Activated CD4-positive, alpha-beta T cell treated with anti-CD3 and anti-CD28 coated beads, Interleukin-2, amount 50 U/mL, for 4 hours (primary cell): ENCODE results near the gene C8A.
A peak's percentile ranks its signal among the peaks of the same experiment; 100 is the strongest.

Source experiments
- DNase-seq, 2 experiments: peaks; one replicate each; pipeline ENCODE4 v3.0.0-alpha.2; 2020

The C8A gene

DNA sequence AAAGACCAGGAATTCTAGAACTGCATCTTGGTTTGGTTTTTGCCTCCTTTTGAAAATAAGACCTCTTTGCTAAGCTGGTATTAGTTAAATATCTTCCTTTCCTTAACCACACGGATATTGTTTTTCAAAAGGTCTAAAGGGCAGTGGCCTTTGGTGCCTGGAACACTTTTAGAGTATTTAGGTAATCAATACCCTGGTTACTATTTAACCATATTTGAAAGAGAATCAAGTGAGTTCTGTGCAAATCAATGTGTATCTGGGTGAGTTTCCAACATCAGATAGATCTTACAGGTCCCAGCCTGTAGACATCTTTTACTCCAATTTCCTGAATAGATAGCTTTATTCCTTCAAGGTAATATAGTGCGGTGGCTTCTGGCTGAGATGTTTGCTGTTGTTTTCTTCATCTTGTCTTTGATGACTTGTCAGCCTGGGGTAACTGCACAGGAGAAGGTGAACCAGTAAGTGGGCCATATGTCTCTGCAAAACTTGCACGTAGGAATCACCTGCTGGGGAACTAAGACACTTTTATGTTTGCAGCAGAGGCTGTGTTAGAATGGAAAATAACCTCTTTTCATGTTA is at the start of gene C8A:
TSS of gene C8A (plus strand) at position 277 of the 579 bp plus-strand sequence. CDS start at position 382, 105 bp downstream.
- no peak for DNase-seq

DNA sequence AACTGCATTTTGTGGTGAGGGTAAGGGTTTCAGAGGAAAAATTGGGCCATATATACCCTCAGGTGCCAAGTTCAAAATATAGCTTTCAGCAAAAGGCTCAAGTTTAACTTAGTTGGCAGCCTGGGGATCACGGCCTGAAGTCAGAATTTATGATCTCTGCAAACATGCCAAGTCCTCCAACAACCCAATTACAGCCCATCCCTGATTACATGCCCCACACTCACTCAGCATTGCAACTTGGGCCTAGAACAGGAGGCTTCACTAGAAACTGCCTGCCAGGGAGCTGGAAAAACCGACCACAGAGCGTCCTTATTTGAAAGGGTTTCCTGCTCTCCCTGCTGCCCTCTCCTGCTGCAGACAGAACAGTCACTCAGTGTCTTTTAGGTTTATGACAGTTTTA is 47.8 kb upstream of the C8A start:
- no peak for DNase-seq

DNA sequence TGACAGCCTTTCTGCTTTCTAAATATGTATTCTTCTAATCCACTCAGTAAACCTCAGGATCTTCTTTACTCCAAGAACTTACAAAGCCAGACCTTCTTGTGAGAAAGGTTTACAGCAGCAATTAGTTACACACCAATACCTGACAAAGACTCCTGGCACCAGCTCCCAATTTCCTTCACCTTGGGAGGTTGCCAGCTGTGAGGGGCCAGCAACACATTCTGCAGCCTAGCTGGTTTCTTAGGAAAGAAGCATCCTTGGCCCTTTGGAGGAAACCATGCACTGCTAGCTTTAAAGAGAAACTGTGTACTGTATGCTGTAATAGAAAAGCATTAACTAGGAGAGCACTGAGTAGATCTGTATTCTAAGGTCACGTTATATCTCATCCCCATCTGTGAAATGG is 46.2 kb upstream of the C8A start:
- DNase-seq, result no peak

DNA sequence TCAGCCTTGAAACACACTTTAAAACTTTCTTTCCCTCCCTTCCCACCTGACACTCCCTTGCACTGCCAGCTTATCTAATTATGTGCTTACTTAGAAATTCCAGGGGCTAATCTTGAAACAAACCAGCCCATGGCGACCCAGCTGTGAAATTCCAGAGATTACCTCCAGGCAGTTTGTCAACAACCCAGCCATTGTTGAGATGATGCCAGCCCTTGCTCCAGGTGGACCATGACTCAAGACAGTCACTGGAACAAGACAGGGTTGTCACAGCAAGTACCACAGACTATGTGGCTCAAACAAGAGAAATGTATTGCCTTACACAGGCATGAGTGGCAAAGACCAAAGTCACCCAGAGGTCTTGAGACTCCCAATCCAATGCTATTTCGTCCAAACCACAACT is 43.3 kb upstream of the C8A start:
- DNase-seq, result no peak

GRCh38 chr1:56814205-56814604 is 40.4 kb upstream of the C8A start:
- no peak for DNase-seq

DNA sequence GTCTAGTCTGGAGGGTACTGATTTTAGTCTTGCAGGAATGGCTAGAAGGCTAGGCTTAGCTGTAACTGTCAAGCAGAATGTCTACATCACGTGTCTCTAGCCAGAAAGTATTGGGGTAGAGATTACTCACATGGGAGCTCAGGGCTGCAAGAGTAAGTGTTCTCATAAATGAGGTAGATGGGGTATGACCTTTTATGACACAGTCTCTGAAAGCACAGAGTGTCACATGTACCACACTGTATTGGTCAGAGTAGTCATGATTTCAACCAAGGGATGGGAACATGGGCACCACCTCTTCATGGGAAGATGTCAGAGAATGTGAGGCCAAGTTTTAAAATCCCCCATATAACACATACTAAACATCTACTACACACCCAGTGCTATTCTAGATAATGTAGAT is 38.3 kb upstream of the C8A start:
- DNase-seq, result no peak

DNA sequence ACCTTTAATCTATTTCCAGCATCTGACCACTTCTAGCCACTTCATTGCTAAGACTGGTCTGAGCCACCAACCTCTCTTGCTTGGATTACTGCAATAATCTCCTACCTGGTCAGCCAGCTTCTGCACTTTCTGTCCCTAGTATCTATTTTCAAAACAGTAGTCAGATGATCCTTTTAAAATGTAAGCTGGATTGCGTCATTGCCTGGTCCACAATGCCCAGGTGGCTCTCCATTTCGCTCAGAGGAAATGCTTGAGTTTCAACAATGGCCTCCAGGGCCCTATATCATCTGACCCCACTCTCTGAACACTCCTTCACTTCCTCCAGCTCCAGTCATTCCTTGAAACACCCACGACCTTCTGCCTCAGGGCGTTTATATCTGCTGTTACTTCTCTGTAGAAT is 37.7 kb upstream of the C8A start:
- DNase-seq, result no peak

DNA sequence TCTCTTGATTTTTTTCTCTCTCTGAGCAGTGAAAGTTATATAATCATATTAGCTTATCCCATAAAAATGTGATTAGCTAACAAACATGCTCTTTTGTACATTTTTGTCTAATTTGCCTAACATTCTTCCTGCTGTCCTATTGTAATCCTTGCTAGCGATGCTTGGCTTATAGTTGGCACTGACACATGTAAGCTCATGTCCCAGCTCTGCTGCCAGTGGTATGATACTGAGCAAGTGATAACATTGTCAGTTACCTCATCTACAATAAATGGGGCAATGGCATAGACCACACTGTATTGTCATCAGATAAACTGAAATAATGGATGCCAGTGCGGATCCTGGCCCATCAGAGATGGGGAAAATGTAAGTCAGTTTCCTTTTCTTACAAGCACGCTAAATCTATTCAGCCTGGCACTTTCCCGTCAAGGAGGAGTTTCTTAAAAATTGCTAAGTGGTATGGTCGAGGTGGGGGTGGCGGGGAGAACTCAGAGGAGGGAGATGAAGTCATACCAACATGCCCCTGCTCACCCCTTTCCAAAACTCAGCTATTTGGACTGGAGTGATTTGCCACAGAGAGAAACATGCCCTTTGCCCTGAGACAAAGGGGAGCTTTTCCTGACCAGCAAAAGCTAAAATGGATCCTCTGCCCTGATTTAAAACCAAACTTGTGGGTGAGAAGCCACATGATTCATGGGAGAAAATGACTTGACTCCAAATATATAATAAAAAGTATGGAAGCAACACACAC is 36.7 kb upstream of the C8A start:
- DNase-seq, result no peak

DNA sequence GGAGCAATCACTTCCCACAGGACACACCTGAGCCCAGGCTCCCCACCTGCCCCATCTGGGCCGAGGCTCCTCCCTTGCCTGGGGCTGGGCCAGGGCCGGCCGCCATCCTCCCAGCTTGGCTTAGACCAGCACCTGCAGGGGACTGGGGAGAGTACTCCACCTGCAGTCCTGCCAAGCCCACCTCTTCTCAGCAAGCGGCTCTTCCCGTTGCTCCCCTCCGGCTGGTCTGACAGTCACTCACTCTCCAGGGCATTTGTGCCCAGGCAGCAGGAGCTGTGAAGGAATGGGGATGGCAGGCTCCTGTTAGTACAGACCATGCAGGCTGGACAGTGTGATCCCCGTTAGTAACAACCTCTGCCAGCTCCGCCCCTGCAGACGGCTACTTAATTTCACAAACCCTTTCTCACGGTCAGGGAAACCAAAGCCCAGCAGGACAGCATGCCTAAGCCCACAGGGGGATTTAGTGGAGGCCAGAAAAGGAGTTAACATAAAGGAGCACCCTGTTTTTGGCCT is 35.2 kb upstream of the C8A start, which contains the start of gene FYB2:
TSS of gene FYB2 (minus strand) at position 18 of the 513 bp plus-strand sequence. CDS start 114 bp downstream, outside the sequence.
- no peak for DNase-seq

GRCh38 chr1:56820755-56821461 is 33.7 kb upstream of the C8A start:
- peak; percentile 27 to 41 for DNase-seq

GRCh38 chr1:56821462-56821797 is 33.2 kb upstream of the C8A start:
- no peak for DNase-seq

GRCh38 chr1:56824271-56824670 is 30.3 kb upstream of the C8A start:
- no peak for DNase-seq

- DNase-seq, result no peak
Measured at GRCh38 chr1:56824938-56825337, 29.7 kb upstream of the C8A start.

GRCh38 chr1:56825436-56825835 is 29.2 kb upstream of the C8A start:
- DNase-seq, result no peak

GRCh38 chr1:56827711-56828110 is 26.9 kb upstream of the C8A start:
- no peak for DNase-seq

DNA sequence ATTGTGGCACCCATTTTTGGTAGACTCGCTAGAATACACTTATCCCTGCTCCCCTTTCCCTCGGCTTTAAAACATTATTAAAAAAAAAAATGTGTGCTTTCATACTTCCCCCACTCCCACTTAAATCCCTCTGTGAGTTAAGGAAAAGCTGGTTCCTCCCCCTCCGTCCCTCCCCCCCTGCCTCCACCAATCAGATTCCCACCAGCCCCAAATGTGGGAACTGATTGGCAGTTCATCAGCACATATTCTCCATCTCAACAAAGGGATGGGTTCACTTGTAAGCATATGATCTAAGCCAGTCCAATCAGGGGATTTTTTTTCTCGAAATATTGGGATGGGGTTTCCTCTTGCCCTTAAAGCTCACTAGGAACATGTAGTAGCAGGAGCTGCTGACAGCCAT is 24.5 kb upstream of the C8A start:
- no peak for DNase-seq

- DNase-seq, result peak; percentile 50 to 51
Measured at GRCh38 chr1:56831871-56832693, 22.5 kb upstream of the C8A start.

DNA sequence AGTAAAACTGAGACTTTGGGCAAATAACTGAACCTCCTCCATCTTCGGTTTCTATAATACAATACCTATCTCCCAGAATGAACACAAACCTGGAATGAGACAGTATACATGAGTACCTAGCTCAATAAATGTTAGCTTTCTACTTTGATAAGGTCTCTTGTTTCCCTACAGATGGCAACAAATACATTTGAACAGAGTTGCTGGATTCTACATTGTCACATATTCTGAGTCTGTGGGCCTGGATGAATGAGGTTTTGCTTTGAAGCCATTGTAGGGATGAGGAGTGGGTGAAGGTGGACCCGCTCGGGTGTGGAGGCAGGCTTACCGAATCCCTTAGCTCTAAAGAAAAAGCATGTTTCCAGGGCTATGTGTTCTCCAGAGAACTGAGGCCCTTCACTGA is 21.5 kb upstream of the C8A start:
- no peak for DNase-seq

DNA sequence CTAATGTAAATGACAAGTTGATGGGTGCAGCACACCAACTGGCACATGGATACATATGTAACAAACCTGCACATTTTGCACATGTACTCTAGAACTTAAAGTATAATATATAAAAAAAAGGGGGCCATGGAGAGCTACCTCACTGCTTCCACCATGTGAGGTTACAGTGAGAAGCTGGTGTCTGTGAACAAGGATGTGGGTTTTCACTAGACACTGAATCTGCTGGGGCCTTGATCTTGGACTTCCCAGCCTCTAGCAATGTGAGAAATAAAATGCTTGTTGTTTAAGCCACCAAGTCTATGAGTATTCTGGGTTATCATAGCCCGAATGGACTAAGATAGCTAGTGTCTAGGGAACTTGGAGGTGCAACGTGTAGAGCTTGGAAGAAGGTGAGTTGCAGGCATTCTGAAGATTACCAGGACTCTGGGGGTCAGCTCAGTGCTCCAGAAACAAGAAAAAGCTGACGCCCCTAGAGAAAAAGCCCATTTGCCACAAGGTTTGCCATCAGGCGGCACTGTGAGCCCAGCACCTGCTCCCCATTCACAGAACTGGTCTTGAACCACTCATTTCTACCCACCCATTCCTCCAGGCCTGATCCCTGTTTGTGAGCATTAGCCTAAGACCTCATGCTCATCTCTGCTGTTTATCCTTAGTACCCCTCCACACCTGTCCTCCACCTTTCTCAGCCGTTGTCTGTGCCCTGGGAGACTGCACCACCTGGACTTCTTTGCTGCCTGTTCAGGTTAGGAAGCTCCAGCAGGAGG is 20.3 kb upstream of the C8A start:
- DNase-seq, result no peak

- no peak for DNase-seq
Measured at GRCh38 chr1:56835657-56836056, 18.9 kb upstream of the C8A start.

DNA sequence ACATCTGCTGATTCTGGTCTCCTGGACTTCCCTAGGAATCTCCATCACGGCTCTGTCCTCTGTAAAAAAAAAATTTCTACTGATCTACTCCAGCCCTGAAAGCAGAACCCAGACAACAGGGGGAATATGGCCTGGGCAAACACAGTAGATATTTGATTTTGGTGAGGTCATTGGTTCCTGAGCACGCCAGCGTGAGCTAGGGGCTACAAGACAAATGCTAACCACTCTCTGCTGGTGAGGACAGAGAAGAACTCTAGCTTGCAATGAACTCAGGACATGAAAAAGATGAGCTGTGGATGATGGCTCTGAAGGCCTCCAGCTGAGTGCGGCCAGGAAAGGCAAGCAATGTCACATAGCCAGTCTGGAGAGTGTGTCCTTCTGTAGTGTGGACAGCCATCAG is 18.2 kb upstream of the C8A start:
- DNase-seq, result no peak

DNA sequence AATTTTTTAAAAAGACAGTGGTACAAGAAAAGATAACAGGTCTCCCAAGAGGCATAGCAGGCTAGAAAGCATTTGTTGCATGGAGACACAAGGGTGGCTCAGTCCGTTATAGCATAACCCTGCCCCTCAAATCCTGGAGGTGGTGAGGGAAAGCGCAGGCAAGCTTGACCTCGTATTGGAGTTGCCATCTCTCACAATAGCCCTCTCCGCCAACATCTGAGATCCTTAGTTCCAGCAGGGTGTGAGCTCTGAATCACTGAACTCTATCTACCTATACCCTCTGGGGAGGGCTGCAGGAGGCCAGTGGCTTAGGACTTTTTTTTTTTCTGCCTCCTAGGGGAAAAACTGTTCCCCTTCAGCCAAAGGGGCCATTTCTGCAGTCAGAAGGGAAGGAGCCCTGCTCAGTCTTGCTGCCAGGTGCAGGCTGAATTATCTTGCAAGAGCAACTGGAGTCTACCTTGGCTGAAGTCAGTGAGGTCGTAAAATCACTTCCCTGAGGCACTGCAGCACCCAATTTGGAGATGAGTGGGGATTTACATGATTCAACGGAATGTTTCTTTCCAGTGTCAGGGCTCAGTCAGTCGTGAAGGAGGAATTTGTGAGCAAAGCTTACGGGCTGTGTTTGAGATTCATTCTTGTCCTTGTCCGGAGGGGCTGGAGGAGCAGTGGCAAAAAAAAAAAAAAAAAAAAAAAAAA is 17.2 kb upstream of the C8A start:
- DNase-seq, result no peak
